ENCODE results near the gene SCUBE1.

- TF ChIP-seq CTCF (conservative IDR thresholded peaks at IDR 0.05; ENCODE audit: low read depth in 2 of 2), result no peak
- TF ChIP-seq POLR2AphosphoS5 (IDR thresholded peaks at IDR 0.05; ENCODE audit: low read depth), result no peak
- no peak for TF ChIP-seq EZH2phosphoT487 (IDR thresholded peaks at IDR 0.05; ENCODE audit: unreplicated experiment)
- TF ChIP-seq REST (IDR thresholded peaks at IDR 0.05; ENCODE audit: unreplicated experiment), result no peak
- no peak for TF ChIP-seq EZH2 (IDR thresholded peaks at IDR 0.05; ENCODE audit: low read depth, unreplicated experiment)
- TF ChIP-seq JUNB (IDR thresholded peaks at IDR 0.05; ENCODE audit: unreplicated experiment), result no peak
- no peak for TF ChIP-seq CREB1 (CRISPR knock-in tag; IDR thresholded peaks at IDR 0.05; ENCODE audit: low read depth)
- TF ChIP-seq ETS1 (IDR thresholded peaks at IDR 0.05), result no peak
These were observed 131.2 kb downstream of the SCUBE1 start for GRCh38 chr22:43211941-43212433.
